GM12878 (cell line): ENCODE data around the gene SUGCT. TPM values are rescaled to one million over a fixed set of nuclear protein-coding genes. Genes with fewer than 3 reads are reported as not detected.

ENCODE experiments used
- ATF2 ChIP-seq: IDR thresholded peaks from 2 replicates; pipeline ENCODE4 v1.6.1; 2012; ENCODE audit warnings: low read length, inconsistent platforms
- BACH1 ChIP-seq: fragments of 450-650 bp; IDR thresholded peaks from 2 replicates; pipeline ENCODE4 v1.6.1; 2017; ENCODE audit warnings: mild to moderate bottlenecking, borderline replicate concordance
- CEBPB ChIP-seq, 2 experiments: fragments of 150-350 bp in 1 of 2; IDR thresholded peaks; 2 replicates each; pipeline ENCODE4 v1.6.1; 2012 to 2014; ENCODE audit warnings: low read depth in 2 of 2, low read length in 2 of 2, borderline replicate concordance in 1 of 2, inconsistent platforms in 1 of 2
- E2F8 ChIP-seq: fragments of 450-650 bp; IDR thresholded peaks from 2 replicates; pipeline ENCODE4 v1.6.1; 2018; ENCODE audit warnings: mild to moderate bottlenecking, low read depth, moderate library complexity; ENCODE audit not compliant: partially characterized antibody
- EED ChIP-seq: sonication (generic); IDR thresholded peaks from 2 replicates; pipeline ENCODE4 v1.6.1; 2016; ENCODE audit warnings: antibody characterized with exemption, low read depth
- RB1 ChIP-seq: fragments of 450-650 bp; formaldehyde crosslinking; IDR thresholded peaks from 2 replicates; pipeline ENCODE4 v1.6.1; 2017; ENCODE audit warnings: mild to moderate bottlenecking, borderline replicate concordance
- USF1 ChIP-seq: IDR thresholded peaks from 2 replicates; pipeline ENCODE4 v1.6.1; 2011; ENCODE audit warnings: borderline replicate concordance, low read depth, mild to moderate bottlenecking, moderate library complexity, mixed read lengths, low read length; ENCODE audit not compliant: insufficient read depth; ENCODE audit errors: extremely low read length
- ZBTB33 ChIP-seq: fragments of 450-650 bp; IDR thresholded peaks from 2 replicates; pipeline ENCODE4 v1.6.1; 2017; ENCODE audit warnings: mild to moderate bottlenecking
- ZNF687 ChIP-seq: fragments of 450-650 bp; IDR thresholded peaks from 2 replicates; pipeline ENCODE4 v1.6.1; 2017; ENCODE audit warnings: mild to moderate bottlenecking, moderate library complexity
- polyA plus RNA-seq, 11 experiments: library from polyadenylated mRNA; depleted of rRNA in 4 of 11; unstranded in 6 of 11; stranded (reverse) in 5 of 11; fragments of >200 nt; fragmentation: Nextera tagmentation in 4 of 11; fragmentation: Illumina TruSeq in 1 of 11; extraction: Ambion mirVana in 4 of 11; extraction: Trizol in 1 of 11; gene quantifications; 1 replicate in 1 of 11; 2 replicates in 10 of 11; pipeline versions ENCODE4 v1.2.1 to v1.2.3, GENCODE V29; 2011 to 2016; ENCODE audit warnings: inconsistent platforms in 2 of 11, missing spikeins in 2 of 11, low read depth in 1 of 11
- total RNA-seq, 4 experiments: library from RNA; depleted of rRNA in 3 of 4; stranded (reverse); fragments of >200 nt in 3 of 4; fragmentation: Illumina TruSeq in 1 of 4; extraction: Trizol in 1 of 4; gene quantifications; 2 replicates each; pipeline versions ENCODE4 v1.2.1 to v1.2.3, GENCODE V29; 2013 to 2021

The SUGCT gene
- total and polyA plus RNA-seq, 10 of the 15 experiments (the other 5 are each of a cell fraction or from before 2014, with no cell fraction given): 0.08 to 1.2 (median 0.67) TPM; not detected in 1

GRCh38 chr7:40204581-40204980 is 69.8 kb downstream of the SUGCT start (continued):
- no peak for TF ChIP-seq USF1
- TF ChIP-seq RB1: no peak
- TF ChIP-seq EED: no peak
- TF ChIP-seq CEBPB (IDR thresholded peaks at IDR 0.05; ENCODE audit: borderline replicate concordance in 1 of 2, low read depth in 2 of 2, low read length in 2 of 2): no peak
- TF ChIP-seq BACH1: no peak
- no peak for TF ChIP-seq ZNF687
- TF ChIP-seq ATF2: no peak
- TF ChIP-seq E2F8: no peak
- TF ChIP-seq ZBTB33: no peak
